ENCODE measurements around the gene BBS10. TPM values are rescaled to one million over a fixed set of nuclear protein-coding genes. Genes with fewer than 3 reads are reported as not detected.

Gene BBS10
- total and polyA plus RNA-seq, 2 donors (not counting 1 experiment from before 2014, with no cell fraction given), result 1.9 to 12.9 TPM

DNA sequence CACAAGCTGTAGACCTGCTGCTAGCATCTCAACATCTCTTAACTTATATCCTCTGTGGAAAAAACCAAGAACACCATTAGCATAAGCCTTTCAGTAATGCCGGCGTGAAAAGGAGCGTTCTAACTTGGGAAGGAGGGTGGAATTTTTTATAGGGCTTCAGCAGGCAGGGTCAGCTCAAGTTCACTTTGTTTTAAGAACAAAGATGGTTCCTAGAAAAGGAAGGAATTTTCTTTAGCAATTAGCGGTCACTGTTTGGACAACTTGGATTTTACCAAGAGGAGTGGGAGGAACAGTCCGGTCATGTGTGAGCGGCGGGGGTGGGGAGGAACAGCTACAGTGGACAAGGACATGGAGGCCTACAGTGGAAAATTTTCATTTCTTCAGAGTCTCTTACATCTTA is 35.9 kb downstream of the BBS10 start:
- ChIA-PET CTCF (no interaction called here), POLR2A (no interaction called here)
- H3K9ac ChIP-seq (ENCODE audit: low read length), result no peak overlapping the region
- H2AFZ ChIP-seq (ENCODE audit: insufficient read depth, low read depth, low read length, poor library complexity, severe bottlenecking), result no peak overlapping the region
- no peaks in the 10 kb centered on the region for H3K79me2 ChIP-seq (ENCODE audit: control insufficient read depth, insufficient read depth, low read length)
- TF ChIP-seq EZH2 (IDR thresholded peaks at IDR 0.05; ENCODE audit: borderline replicate concordance, insufficient read depth, low read depth, low read length, poor library complexity, severe bottlenecking), result no peak
- TF ChIP-seq, protein P1, sequence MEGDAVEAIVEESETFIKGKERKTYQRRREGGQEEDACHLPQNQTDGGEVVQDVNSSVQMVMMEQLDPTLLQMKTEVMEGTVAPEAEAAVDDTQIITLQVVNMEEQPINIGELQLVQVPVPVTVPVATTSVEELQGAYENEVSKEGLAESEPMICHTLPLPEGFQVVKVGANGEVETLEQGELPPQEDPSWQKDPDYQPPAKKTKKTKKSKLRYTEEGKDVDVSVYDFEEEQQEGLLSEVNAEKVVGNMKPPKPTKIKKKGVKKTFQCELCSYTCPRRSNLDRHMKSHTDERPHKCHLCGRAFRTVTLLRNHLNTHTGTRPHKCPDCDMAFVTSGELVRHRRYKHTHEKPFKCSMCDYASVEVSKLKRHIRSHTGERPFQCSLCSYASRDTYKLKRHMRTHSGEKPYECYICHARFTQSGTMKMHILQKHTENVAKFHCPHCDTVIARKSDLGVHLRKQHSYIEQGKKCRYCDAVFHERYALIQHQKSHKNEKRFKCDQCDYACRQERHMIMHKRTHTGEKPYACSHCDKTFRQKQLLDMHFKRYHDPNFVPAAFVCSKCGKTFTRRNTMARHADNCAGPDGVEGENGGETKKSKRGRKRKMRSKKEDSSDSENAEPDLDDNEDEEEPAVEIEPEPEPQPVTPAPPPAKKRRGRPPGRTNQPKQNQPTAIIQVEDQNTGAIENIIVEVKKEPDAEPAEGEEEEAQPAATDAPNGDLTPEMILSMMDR (IDR thresholded peaks at IDR 0.05), result no peak
- H3K4me2 ChIP-seq (replicated peaks; ENCODE audit: low read depth, low read length, poor library complexity, severe bottlenecking), result no peak overlapping the region
- H3K27ac ChIP-seq (ENCODE audit: low read length in 2 of 2), result no peak overlapping the region
- no peak overlapping the region for H3K4me3 ChIP-seq (ENCODE audit: control extremely low read depth in 1 of 5, extremely low read depth in 1 of 5, insufficient read depth in 1 of 5, low read depth in 2 of 5, low read length in 4 of 5)
- H3K27me3 ChIP-seq (replicated peaks in 1 of 4; ENCODE audit: control extremely low read depth in 1 of 4, control insufficient read depth in 3 of 4, insufficient read depth in 4 of 4, low read length in 3 of 4), result peaks cover 0 to 9% (median 3%) of the 10 kb centered on the region in 4 experiments
- Mint-ChIP-seq H3K27me3 (peaks cover 12% of the 10 kb centered on the region), H3K4me3 (no peak overlapping the region), H3K4me1 (peaks cover 3% of the 10 kb centered on the region), H3K27ac (no peak overlapping the region), H3K9me3 (ENCODE audit: insufficient read depth) (no peaks in the 10 kb centered on the region)
- ATAC-seq (ENCODE audit: low read depth) (no peak), DNase-seq (no peak)
- no peaks in the 10 kb centered on the region for H4K20me1 ChIP-seq (ENCODE audit: control insufficient read depth, insufficient read depth, low read length, poor library complexity, severe bottlenecking)
- intact Hi-C loops (cut with micrococcal nuclease), result no loop called here
- no peaks in the 10 kb centered on the region for H3K4me1 ChIP-seq (ENCODE audit: control insufficient read depth in 2 of 2, insufficient read depth in 2 of 2, low read length in 2 of 2)
- H3K36me3 ChIP-seq (replicated peaks in 1 of 2; ENCODE audit: control extremely low read depth in 1 of 2, control insufficient read depth in 1 of 2, extremely low read depth in 1 of 2, insufficient read depth in 2 of 2, low read length in 1 of 2), result no peaks in the 10 kb centered on the region
- H3K9me3 ChIP-seq (ENCODE audit: control extremely low read depth in 1 of 3, control insufficient read depth in 2 of 3, insufficient read depth in 1 of 3, low read length in 2 of 3), result no peaks in the 10 kb centered on the region
- 88% methylated on average over 5 of the region's 7 CpGs for WGBS (ENCODE audit: insufficient coverage)

DNA sequence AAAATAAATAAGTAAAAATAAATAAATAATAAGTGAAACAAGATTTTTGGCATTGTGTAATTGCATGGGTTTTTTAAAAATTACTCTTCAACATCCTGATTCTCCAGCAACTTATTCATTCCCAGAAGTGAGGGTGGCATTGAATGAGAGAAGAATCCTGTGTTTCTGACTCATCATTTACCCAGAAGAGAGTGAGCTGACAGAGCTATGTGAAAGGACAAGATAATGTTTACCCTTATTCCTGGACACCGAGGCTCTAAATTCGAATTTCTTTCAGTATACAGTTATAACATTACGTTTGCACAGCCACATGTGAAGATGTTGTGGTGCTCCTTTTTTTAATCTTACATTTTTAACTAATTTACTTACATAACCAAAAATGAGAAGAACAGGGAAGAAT is 36.4 kb downstream of the BBS10 start:
- Mint-ChIP-seq H3K27ac (no peak overlapping the region), H3K4me3 (no peak overlapping the region), H3K4me1 (peaks cover 3% of the 10 kb centered on the region), H3K9me3 (ENCODE audit: insufficient read depth) (no peaks in the 10 kb centered on the region), H3K27me3 (peaks cover 12% of the 10 kb centered on the region)
- ATAC-seq (ENCODE audit: low read depth) (no peak), DNase-seq (no peak)
- ChIA-PET POLR2A (no interaction called here), CTCF (no interaction called here)
- H3K79me2 ChIP-seq (ENCODE audit: control insufficient read depth, insufficient read depth, low read length), result no peaks in the 10 kb centered on the region
- H3K4me3 ChIP-seq (ENCODE audit: control extremely low read depth in 1 of 5, extremely low read depth in 1 of 5, insufficient read depth in 1 of 5, low read depth in 2 of 5, low read length in 4 of 5), result no peak overlapping the region
- no peaks in the 10 kb centered on the region for H3K4me1 ChIP-seq (ENCODE audit: control insufficient read depth in 2 of 2, insufficient read depth in 2 of 2, low read length in 2 of 2)
- no peak overlapping the region for H3K9ac ChIP-seq (ENCODE audit: low read length)
- intact Hi-C loops (cut with micrococcal nuclease), result no loop called here
- no peaks in the 10 kb centered on the region for H3K36me3 ChIP-seq (replicated peaks in 1 of 2; ENCODE audit: control extremely low read depth in 1 of 2, control insufficient read depth in 1 of 2, extremely low read depth in 1 of 2, insufficient read depth in 2 of 2, low read length in 1 of 2)
- H4K20me1 ChIP-seq (ENCODE audit: control insufficient read depth, insufficient read depth, low read length, poor library complexity, severe bottlenecking), result no peaks in the 10 kb centered on the region
- H3K27ac ChIP-seq (ENCODE audit: low read length in 2 of 2), result no peak overlapping the region
- no peak overlapping the region for H2AFZ ChIP-seq (ENCODE audit: insufficient read depth, low read depth, low read length, poor library complexity, severe bottlenecking)
- TF ChIP-seq, protein P1 (IDR thresholded peaks at IDR 0.05), result no peak
- no peak for TF ChIP-seq EZH2 (IDR thresholded peaks at IDR 0.05; ENCODE audit: borderline replicate concordance, insufficient read depth, low read depth, low read length, poor library complexity, severe bottlenecking)
- H3K9me3 ChIP-seq (ENCODE audit: control extremely low read depth in 1 of 3, control insufficient read depth in 2 of 3, insufficient read depth in 1 of 3, low read length in 2 of 3), result no peaks in the 10 kb centered on the region
- peaks cover 0 to 9% (median 1%) of the 10 kb centered on the region in 4 experiments for H3K27me3 ChIP-seq (replicated peaks in 1 of 4; ENCODE audit: control extremely low read depth in 1 of 4, control insufficient read depth in 3 of 4, insufficient read depth in 4 of 4, low read length in 3 of 4)
- no CpG with 5 or more reads among the region's 3 CpGs for WGBS (ENCODE audit: insufficient coverage)
- H3K4me2 ChIP-seq (replicated peaks; ENCODE audit: low read depth, low read length, poor library complexity, severe bottlenecking), result no peak overlapping the region

Measured in B cell (primary cell).